IMR-90 (cell line): ENCODE measurements around the gene SSPN.

Experiments used
- CEBPB ChIP-seq: IDR thresholded peaks from 2 replicates; pipeline ENCODE4 v1.6.1; 2012; ENCODE audit warnings: low read depth, low read length, improper control_type of control experiment
- CTCF ChIP-seq: conservative IDR thresholded peaks from 2 replicates; pipeline ENCODE4 v1.5.1; 2012; ENCODE audit warnings: mild to moderate bottlenecking, low read depth, low read length, improper control_type of control experiment
- MAFK ChIP-seq: IDR thresholded peaks from 2 replicates; pipeline ENCODE4 v1.6.1; 2012; ENCODE audit warnings: low read depth, low read length, improper control_type of control experiment
- MAZ ChIP-seq: IDR thresholded peaks from 2 replicates; pipeline ENCODE4 v1.6.1; 2012; ENCODE audit warnings: low read depth, mild to moderate bottlenecking, low read length, improper control_type of control experiment, moderate library complexity, borderline replicate concordance
- MXI1 ChIP-seq: IDR thresholded peaks from 2 replicates; pipeline ENCODE4 v1.6.1; 2012; ENCODE audit warnings: low read depth, mild to moderate bottlenecking, low read length, moderate library complexity, borderline replicate concordance
- POLR2A ChIP-seq: IDR thresholded peaks from 2 replicates; pipeline ENCODE4 v1.6.1; 2012; ENCODE audit warnings: mild to moderate bottlenecking, low read depth, low read length
- RAD21 ChIP-seq: IDR thresholded peaks from 2 replicates; pipeline ENCODE4 v1.6.1; 2012; ENCODE audit warnings: low read length, improper control_type of control experiment
- RCOR1 ChIP-seq: IDR thresholded peaks from 2 replicates; pipeline ENCODE4 v1.6.1; 2012; ENCODE audit warnings: mild to moderate bottlenecking, low read length, improper control_type of control experiment; ENCODE audit not compliant: insufficient replicate concordance
- RFX5 ChIP-seq: IDR thresholded peaks from 2 replicates; pipeline ENCODE4 v1.8.0; 2012; ENCODE audit warnings: low read depth, mild to moderate bottlenecking, low read length, moderate library complexity
- SMC3 ChIP-seq: fragments of 150-350 bp; IDR thresholded peaks from 2 replicates; pipeline ENCODE4 v1.6.1; 2016; ENCODE audit warnings: low read depth, mild to moderate bottlenecking, antibody characterized with exemption, low read length, moderate library complexity
- USF2 ChIP-seq: fragments of 150-350 bp; IDR thresholded peaks from 2 replicates; pipeline ENCODE4 v1.6.1; 2017; ENCODE audit warnings: mild to moderate bottlenecking, antibody characterized with exemption, low read length, low read depth

GRCh38 chr12:26274441-26275312, 79.3 kb downstream of the SSPN start:
- TF ChIP-seq RAD21, result peak; percentile 31; the same call in 1 of the 2 replicates
- 0 out of 2 replicates have a peak, but pooled peaks have one; percentile 16 for TF ChIP-seq CTCF
- no peak; the same call in 1 of the 2 replicates for TF ChIP-seq POLR2A
- TF ChIP-seq MAZ, result peak; percentile 75
- no peak for TF ChIP-seq RFX5
- TF ChIP-seq CEBPB, result peak; percentile 99
- peak; percentile 81 for TF ChIP-seq RCOR1
- TF ChIP-seq MXI1, result no peak
- TF ChIP-seq SMC3, result peak; percentile 19; the same call in 1 of the 2 replicates
- TF ChIP-seq MAFK, result peak; percentile 32
- TF ChIP-seq USF2, result no peak
